GM19043 (cell line): ENCODE results near the gene PLA2G6.
"Not testable (repeated sequence)": the region's sequence is repeated elsewhere in the genome, so short reads cannot be mapped to it uniquely, and the experiment has no call there.

Experiments
- ATAC-seq: cut with Tn5 transposase; IDR thresholded peaks from one replicate; pipeline ENCODE4 v1.9.1; 2021; ENCODE audit warnings: low read depth; ENCODE audit not compliant: unreplicated experiment

The PLA2G6 gene

DNA sequence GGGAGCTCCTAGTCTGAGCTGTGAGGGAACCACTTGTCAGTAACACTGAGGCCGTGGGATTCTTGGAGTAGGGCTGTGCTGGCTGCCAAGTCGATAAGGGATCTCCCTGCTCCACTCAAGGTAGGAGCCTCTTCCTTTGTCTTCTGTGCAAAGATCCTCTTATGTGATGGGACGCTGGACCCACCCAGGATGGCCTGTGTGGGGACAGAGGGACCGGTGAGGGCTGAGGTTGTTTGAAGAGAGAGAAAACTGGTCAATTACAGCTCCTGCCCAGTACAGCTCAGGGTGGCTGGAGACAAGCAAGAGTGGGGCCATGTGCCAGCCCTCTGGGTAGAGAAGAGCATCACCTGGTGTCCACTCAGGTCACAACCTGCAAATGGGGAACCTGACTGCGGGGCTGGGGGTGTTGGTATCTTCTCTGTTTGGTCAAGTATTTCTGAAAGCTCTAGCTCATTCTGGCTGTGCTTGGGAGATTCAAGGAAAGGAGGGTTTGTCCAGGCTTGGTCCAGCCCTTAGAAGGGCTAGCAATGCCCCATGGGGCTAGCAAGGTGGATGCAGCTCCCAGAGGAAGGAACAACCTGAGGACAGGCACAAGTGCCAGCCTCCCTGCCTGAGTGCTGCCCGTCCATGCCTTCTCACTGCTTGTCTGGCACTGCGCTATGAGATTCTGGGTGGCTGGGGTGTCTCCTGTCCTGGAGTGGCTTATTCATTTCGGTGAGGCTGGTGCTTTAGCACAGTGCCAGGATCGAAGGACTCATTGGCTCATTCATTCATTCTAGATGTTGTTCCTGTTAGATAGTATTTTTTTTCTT lies 43.5 kb downstream of the PLA2G6 start:
- no peak for ATAC-seq

DNA sequence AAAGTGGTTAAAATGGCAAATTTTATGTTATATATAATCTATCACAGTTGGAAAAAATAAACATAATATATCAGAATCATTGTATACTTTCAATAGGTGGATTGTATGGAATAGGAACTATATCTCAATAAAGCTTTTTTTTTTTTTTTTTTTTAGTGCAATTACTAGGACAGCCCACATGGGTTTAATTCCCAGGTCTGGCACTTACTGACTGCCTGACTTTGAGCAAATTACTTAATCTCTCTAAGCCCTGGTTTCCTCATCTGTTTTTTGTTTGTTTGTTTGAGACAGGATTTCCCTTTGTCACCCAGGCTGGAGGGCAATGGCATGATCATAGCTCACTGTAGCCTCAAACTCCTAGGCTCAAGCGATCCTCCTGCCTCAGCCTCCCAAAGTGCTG lies 45.0 kb downstream of the PLA2G6 start:
- no peak for ATAC-seq

DNA sequence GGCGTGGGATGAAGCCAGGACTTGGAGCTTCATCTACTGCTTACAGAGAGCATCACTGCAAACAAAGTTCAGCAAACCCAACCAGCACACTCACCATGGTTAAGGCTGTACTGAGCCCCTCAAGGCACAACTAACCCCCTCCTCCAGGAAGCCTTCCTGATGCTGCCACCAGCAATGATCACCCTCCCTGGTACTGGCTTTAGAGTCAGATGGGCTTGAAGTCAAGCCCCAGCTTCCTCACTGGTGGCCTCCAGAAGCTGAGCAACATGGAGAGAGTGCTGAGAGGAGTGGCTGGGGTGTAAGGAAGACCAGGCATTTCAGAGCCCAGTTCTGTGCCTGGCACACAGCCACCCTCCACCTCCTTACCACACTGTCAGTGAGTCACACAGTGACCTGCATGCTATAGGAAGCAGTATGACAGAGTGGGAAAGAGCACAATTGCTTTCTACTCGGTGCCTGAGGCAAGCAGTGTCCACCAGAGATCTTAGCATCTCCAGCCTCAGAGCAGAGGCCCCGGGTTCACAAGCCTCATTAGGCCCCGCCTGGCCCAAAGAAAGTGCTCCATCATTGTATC lies 46.4 kb downstream of the PLA2G6 start:
- no peak for ATAC-seq

DNA sequence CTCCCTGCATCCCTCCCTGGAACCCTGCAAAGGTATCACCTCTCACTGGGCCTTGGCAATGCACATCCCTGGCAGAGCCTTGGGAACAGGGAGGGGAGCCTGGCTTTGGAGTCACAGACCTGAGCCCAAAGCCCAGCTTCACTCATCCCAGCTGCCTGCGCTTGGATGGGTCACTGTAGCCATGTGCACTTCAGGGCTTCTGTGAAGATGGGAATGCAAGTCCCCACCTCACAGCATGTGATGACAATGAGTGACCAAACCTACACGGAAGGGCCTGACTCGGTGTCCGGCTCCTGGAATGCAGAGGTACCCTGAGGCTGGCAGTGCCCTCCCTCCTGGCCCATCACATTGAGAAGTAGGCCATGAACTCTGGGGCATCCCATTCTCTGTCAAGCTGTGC lies 48.3 kb downstream of the PLA2G6 start:
- ATAC-seq = no peak

DNA sequence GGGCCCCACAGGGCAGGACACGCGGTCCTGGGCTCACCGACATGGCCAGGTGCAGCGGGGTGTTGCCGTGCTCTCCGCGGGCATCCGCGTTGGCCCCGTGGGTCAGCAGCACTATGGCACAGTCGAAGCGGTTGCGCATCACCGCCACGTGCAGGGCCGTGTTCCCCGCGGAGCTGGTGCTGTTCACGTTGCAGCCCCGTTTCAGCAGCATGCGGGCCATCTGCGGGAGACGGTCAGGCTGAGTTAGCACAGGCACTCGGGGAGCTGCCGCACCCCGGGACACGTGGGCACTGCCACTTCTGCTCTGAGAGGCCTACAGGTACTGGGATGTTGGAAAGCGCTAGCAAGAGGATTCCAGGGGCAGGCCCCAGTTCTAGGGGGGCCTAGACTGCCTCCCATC lies 48.8 kb downstream of the PLA2G6 start:
- no peak for ATAC-seq

DNA sequence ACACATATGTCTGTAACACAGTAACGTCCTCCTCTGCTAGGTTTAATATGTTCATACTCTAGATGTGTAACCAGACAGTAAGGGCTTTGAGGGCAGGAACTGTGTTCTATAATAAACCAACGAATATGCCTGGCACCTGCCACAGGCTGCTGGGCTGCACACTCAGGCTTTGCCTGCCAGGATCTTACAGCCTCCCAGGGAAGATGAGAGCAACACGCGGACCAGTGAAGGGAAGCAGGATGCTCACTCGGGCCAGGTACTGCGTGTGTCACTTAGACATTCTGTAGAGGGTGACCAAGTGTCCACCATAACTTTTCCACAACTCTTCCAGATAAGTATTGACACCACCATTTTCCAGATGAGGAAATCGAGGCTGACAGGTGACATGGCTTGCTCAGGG lies 49.5 kb downstream of the PLA2G6 start:
- no peak for ATAC-seq

DNA sequence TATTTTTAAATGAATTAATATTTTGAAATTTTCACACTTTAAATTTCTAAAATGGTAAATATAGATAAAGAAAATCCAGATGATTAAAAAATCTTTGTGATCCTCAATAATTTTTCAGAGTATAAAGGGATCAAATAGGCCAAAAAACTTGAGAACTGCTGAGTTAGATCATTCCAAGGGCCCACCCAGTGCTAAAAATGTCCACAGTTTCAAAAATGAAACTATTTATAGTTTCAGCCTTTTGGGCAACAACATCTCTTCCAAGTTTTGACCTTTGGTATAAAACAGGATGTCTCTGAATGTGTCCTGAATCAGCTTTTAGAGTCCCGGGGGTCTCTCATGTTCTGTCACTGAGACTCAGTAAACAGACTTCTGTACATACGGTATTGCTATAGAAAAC lies 50.2 kb downstream of the PLA2G6 start:
- no peak for ATAC-seq

DNA sequence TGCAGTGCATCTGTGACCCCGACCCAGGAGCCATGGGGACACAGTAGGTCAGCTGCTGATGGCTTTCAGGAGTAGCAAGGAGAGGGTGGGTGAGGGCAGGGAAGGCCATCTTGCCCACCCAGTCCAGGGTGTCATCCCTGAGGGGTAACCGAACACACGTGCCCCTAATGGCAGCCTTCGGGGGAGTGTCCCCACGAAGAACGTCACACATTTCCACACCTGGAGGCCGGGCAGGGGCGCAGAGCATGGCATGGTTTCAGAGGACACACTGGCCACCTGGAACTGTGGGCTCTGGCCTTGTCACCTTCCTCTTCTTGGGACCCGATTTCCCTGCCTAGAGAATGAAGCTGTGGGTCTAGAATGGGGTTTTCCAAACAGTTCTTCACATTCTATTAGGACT lies 51.8 kb downstream of the PLA2G6 start:
- ATAC-seq = no peak

DNA sequence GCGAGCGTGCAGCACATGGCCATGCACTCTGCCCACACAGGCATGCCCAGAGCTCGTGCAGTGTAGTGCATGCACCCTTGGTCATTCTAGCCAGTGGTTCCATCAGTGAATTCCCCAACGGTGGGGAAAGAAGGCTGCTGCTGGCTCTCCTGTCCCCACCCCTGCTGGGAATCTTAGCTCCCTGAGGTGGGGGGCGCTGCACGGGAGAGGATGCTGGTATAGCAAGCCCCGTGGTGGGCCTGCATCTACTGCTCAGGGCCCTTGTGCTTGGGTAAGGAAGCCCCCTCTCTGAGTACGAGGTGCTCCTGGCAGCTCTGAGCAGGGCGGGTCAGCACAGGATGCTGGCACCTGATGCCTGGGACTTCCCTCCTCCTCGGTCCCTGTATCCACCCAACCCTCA lies 52.6 kb downstream of the PLA2G6 start:
- no peak for ATAC-seq

DNA sequence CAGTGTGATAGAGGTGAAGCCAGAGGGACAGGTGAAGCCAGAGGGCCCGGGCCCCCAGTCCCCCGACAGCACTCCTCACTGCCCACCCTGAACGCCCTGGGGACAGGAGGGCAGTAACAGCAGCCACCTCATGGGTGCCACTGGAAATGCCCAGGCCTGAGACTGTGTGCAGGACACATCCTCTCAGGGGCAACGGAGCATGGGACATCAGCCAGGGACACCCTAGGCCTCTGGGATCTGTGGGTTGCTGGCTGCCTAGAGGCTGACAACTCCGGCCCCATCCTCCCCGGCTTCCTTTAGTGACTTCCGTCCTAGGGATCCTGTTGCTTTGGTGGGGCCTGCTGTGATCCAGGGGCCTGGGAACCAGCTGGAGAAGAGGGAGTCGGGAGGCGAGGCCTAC lies 53.8 kb downstream of the PLA2G6 start:
- ATAC-seq = no peak

DNA sequence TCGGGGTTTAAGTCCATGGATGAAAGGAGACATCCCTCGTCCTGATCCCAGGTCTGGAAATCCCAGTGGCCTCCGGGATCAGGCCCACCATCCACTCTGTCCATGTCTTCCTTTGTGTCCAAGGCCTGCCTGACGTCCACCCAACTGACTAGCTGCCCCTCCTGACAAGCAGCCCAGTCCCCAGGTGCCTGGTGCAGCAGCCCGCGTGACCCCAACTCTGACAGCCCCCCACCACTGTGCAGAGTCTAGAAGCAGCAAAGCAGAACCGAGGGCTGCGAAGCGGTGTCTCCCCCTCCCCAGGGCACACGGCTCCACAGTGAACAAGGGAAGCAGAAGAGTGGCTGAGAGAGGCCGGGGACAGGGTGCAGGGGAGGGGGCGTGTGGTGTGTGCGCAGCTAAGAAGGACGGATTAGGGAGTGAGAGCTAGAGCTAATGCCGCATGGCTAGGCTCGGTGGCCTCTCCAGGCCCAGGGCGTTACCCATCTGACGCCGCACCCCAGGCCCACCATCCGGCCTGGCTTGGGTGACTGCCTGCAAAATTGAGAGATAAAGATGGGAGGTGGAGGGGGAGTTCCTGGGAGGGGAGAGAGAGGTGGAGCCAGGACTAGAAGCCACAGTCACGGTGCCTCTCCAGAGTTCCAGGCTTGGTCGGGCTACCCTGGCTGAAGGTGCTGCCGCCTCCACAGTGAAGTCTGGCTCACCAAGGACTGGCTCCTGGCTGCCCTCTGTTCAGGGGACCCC lies 54.5 kb downstream of the PLA2G6 start:
- ATAC-seq = no peak

DNA sequence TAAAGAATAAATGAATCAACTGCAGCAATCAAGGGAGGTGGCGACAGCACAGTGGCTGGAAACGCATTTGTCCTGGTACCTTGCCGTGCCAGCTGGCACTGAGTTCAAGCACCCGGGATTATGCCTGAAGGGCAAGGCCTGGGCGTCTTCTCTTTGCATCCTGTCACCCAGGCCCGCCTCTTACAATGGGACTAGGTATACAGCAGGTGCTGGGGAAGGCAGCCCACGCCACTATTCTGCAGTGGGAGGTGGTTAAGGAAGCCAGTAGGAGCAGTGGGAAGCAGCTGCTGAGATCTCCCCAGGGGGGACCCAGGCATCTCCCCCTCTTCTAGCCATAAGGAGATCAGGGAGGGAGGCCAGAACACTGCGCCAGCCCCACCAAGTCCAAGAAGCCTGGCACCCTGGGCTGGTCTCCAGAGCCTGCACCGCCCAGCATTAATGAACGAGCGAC lies 55.9 kb downstream of the PLA2G6 start:
- no peak for ATAC-seq

DNA sequence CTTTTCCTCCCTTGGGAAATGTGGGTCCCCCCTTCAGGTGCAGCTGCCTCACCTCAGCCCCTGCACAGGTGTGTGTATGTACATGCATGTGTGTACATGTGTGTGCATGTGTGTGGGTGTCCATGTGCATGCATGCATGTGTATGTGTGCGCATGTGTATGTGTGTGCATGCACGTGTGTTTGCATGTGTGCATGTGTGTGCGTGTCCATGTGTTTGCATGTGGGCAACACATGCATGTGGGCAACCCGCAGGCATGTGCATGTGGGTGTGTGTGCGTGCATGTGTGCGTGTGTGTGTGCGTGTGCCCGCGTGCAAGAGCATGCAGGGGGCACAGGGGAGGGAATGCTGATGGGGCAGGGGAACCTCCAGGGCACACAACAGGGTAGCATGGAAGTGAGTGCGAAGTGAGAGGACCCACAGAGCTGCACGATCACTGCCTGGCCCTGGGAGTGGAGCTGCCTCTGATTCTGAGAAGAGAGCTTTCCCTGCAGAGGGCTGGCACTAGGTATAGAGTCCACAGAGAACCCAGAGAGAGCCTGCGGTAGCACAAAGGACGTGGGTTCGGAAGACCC lies 56.5 kb downstream of the PLA2G6 start:
- ATAC-seq = no peak

DNA sequence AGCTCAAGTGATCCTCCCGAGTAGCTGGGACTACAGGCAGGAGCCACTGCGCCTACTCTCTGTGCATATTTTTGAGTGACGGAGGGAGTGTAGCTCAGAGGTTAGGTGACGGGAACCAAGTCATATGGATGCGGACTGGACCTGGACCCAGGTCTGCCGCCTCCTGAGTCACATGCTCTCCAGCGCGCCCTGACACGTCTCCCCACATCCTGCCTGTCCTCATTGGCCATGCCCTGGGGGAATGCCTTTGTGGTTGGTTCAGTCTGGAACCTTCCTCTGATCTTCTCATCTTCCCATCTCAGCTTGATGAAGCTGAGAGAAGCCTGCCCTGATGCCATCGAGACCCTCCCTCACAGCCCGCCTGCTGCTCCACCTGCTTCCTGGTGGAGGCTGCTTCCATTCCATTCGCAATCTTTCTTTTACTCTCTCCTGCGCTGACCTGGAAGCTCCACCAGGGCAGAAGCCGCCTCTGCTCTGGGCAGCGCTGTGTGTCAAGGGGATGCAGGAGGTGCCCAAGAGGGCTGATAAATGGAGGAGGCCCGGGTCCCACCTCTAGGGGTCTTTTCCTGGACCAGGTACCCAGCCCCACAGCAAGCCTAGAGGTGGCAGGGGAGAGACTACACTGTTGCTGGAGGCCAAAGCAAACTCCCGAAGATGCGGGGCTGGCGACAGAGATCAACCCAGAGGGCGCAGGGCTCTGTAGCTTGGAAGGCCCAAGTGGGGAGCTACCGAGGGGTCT lies 57.2 kb downstream of the PLA2G6 start:
- no peak for ATAC-seq

DNA sequence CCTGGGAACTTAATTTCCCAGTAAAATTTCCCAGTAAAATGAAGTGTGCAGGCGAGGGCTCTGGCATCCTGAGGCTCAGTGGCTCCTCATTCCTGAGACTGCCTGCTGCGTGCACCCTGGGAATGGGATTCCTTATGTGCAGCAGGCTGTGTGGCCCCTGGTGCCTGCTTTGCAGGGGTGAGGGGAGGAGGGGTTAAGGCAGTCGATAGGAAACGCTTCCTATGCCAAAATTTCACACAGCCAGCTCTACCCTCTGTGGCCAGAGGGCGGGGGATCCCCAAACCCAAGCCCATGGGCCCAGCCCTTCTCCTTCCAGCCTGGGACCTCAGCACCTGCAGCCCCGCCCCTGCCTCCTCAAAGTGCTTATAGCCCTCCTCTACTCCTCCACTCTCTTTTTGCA lies 59.0 kb downstream of the PLA2G6 start:
- ATAC-seq = no peak

DNA sequence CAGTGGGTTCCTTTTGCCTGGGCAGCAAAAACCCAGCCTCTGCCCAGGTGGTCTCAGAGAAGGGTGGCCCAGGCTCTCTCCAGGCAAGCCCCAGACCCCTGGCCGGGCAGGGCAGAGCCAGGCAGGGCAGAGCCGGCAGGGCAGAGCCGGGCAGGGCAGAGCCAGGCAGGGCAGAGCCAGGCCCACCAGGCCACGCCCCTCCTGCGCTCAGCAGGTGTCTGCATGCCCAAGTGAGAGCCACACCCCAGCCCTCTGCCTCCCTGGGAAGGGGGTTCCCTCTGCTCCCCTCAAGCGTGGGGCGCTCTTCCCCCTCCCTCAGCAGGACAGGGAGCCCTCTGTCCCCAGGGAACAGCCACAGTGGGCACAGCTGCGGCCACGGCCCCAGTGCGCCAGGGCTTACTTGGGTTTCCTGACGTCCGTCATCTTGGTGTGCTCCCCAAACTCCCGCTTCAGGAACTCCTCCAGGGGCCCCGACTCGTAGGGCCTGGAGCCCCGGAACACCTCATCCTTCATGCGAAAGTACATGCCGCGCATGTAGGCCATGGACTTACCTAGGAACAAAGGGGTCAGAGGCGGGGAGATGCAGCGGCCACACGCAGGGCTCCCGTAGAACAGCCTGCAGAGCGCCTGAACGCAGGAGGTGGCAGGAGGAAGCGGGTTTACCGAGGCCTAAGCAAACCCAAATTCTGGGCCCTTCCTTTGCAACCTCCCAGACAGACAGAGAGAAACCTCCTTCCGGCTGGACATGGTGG lies 61.1 kb downstream of the PLA2G6 start:
- no peak for ATAC-seq

DNA sequence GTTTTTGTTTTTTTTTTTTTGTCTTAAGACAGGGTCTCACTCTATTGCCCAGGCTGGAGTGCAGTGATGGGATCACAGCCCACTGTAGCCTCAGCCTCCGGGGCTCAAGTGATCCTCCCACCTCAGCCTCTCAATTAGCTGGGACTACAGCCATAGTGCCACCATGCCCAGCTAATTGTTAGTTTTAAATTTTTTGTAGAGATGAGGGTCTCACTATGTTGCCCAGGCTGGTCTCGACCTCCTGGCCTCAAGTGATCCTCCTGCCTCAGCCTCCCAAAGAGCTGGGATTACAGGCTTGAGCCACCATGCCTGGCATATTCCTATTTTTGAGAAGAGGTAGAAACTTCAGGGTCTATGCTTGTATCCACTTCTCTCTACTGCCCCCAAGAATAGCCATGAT lies 62.9 kb downstream of the PLA2G6 start:
- not testable (repeated sequence) for ATAC-seq

DNA sequence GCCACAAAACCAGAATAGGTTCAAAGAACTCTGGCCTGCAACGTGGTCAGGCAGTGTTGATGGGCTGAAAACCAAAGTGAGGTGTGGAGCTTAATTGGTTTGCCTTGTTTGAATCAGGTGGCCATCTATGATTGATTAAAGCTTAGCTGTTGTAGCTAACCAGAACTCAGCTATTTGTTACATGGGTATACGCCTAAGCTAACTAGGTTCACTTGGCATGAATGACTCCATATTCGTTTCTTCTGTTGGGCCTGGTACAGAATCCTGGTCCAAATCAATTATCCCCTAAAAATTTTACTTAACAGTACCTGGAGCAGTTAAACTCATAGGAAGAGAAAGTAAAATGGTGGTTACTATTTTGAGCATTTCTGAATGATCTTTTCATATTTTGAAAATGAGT lies 63.4 kb downstream of the PLA2G6 start:
- ATAC-seq = no peak

DNA sequence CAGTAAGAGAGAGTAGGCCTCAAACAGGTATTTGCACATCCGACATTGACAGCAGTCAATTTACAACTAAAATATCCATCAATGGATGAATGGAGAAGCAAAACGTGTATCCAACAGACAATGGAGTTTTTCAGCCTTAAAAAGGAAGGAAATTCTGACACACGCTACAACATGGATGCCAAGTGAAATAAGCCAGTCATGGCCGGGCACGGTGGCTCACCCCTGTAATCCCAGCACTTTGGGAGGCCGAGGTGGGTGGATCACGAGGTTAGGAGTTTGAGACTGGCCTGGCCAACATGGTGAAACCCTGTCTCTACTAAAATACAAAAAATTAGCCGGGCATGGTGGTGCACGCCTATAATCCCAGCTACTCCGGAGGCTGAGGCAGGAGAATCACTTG lies 64.1 kb downstream of the PLA2G6 start:
- ATAC-seq = not testable (repeated sequence)
